RWPE2 (cell line): ENCODE data around the gene SIRPA.

Experiments
- ATAC-seq: fragments of 200-7000 bp; cut with Tn5 transposase; 3 replicates; pipeline ENCODE4 v1.9.1; 2021; ENCODE audit warnings: low read depth
- DNase-seq: peaks from one replicate; pipeline ENCODE4 v3.0.0-alpha.2; 2020; ENCODE audit warnings: low spot score
- H3K27ac ChIP-seq: fragments of 450-650 bp; 2 replicates; pipeline ENCODE4 v1.5.1; 2017; ENCODE audit warnings: mild to moderate bottlenecking; ENCODE audit not compliant: poor library complexity, severe bottlenecking
- H3K27me3 ChIP-seq: fragments of 250-450 bp; sonication (Bioruptor Pico); 2 replicates; pipeline ENCODE4 v1.5.1; 2021; ENCODE audit warnings: mild to moderate bottlenecking, moderate library complexity; ENCODE audit not compliant: insufficient read depth, poor library complexity, severe bottlenecking
- H3K36me3 ChIP-seq: fragments of 250-450 bp; sonication (Bioruptor Pico); 2 replicates; pipeline ENCODE4 v1.5.1; 2020; ENCODE audit warnings: low read depth, mild to moderate bottlenecking, moderate library complexity
- H3K4me1 ChIP-seq: fragments of 250-450 bp; sonication (Bioruptor Pico); 2 replicates; pipeline ENCODE4 v1.5.1; 2021; ENCODE audit warnings: mild to moderate bottlenecking, moderate library complexity; ENCODE audit not compliant: insufficient read depth, poor library complexity, severe bottlenecking
- H3K4me3 ChIP-seq: fragments of 250-450 bp; sonication (Bioruptor Pico); 2 replicates; pipeline ENCODE4 v1.5.1; 2021; ENCODE audit warnings: mild to moderate bottlenecking, moderate library complexity; ENCODE audit not compliant: severe bottlenecking
- H3K9me3 ChIP-seq: fragments of 250-450 bp; sonication (Bioruptor Pico); 2 replicates; pipeline ENCODE4 v1.5.1; 2021; ENCODE audit warnings: mild to moderate bottlenecking, moderate library complexity; ENCODE audit not compliant: severe bottlenecking
- TF ChIP-seq, protein P1 (sequence below): fragments of 450-650 bp; IDR thresholded peaks from one replicate; pipeline ENCODE4 v1.5.1; 2017; ENCODE audit warnings: mild to moderate bottlenecking, moderate library complexity; ENCODE audit not compliant: poor library complexity, severe bottlenecking

SIRPA gene

DNA sequence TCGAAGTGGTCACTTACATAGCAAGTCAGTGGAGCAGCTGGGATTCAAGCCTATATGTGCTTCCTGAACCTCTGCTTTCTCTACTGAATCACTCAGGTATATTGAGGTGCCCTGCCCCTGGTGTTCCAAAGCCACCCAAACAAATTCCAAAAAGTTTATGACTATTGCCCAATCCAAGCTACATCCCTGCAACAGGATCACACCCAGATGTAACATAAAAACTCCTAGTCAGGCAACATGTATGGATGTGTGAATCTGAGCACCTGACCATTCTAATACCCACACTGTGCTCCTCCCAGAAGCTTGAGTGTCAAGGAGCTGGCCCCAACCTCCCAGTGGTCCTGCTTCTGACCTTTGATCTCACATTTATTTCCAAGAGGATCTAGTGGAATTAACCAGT lies 39.5 kb upstream of the SIRPA start:
- Histone ChIP-seq H3K9me3 (no peaks in the 10 kb centered on the region), H3K4me3 (no peak overlapping the region), H3K36me3 (no peaks in the 10 kb centered on the region), H3K27me3 (no peaks in the 10 kb centered on the region), H3K4me1 (peaks cover 4% of the 10 kb centered on the region), H3K27ac (no peak overlapping the region)
- TF ChIP-seq, protein P1, sequence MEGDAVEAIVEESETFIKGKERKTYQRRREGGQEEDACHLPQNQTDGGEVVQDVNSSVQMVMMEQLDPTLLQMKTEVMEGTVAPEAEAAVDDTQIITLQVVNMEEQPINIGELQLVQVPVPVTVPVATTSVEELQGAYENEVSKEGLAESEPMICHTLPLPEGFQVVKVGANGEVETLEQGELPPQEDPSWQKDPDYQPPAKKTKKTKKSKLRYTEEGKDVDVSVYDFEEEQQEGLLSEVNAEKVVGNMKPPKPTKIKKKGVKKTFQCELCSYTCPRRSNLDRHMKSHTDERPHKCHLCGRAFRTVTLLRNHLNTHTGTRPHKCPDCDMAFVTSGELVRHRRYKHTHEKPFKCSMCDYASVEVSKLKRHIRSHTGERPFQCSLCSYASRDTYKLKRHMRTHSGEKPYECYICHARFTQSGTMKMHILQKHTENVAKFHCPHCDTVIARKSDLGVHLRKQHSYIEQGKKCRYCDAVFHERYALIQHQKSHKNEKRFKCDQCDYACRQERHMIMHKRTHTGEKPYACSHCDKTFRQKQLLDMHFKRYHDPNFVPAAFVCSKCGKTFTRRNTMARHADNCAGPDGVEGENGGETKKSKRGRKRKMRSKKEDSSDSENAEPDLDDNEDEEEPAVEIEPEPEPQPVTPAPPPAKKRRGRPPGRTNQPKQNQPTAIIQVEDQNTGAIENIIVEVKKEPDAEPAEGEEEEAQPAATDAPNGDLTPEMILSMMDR = no peak
- ATAC-seq (no peak), DNase-seq (no peak)

GRCh38 chr20:1856424-1856823 lies 38.8 kb upstream of the SIRPA start:
- TF ChIP-seq, protein P1 = no peak
- H3K27me3 ChIP-seq = no peaks in the 10 kb centered on the region
- peaks cover 4% of the 10 kb centered on the region for H3K4me1 ChIP-seq
- no peak overlapping the region for H3K27ac ChIP-seq
- H3K9me3 ChIP-seq = no peaks in the 10 kb centered on the region
- H3K36me3 ChIP-seq = no peaks in the 10 kb centered on the region
- DNase-seq (no peak), ATAC-seq (no peak)
- no peak overlapping the region for H3K4me3 ChIP-seq

GRCh38 chr20:1857466-1857865 lies 37.7 kb upstream of the SIRPA start:
- H3K9me3 ChIP-seq = no peaks in the 10 kb centered on the region
- ATAC-seq (no peak), DNase-seq (no peak)

GRCh38 chr20:1858871-1859270 lies 36.3 kb upstream of the SIRPA start:
- TF ChIP-seq, protein P1 = no peak
- peaks cover 4% of the 10 kb centered on the region for H3K4me1 ChIP-seq
- no peak for DNase-seq
- H3K27me3 ChIP-seq = no peaks in the 10 kb centered on the region
- no peak overlapping the region for H3K4me3 ChIP-seq
- ATAC-seq = no peak
- no peaks in the 10 kb centered on the region for H3K36me3 ChIP-seq
- no peak overlapping the region for H3K27ac ChIP-seq
- H3K9me3 ChIP-seq = no peaks in the 10 kb centered on the region

More at GRCh38 chr20:1857466-1857865, 37.7 kb upstream of the SIRPA start:
- TF ChIP-seq, protein P1 = no peak
- no peaks in the 10 kb centered on the region for H3K36me3 ChIP-seq
- peaks cover 4% of the 10 kb centered on the region for H3K4me1 ChIP-seq
- H3K27ac ChIP-seq = no peak overlapping the region
- no peaks in the 10 kb centered on the region for H3K27me3 ChIP-seq
- no peak overlapping the region for H3K4me3 ChIP-seq

DNA sequence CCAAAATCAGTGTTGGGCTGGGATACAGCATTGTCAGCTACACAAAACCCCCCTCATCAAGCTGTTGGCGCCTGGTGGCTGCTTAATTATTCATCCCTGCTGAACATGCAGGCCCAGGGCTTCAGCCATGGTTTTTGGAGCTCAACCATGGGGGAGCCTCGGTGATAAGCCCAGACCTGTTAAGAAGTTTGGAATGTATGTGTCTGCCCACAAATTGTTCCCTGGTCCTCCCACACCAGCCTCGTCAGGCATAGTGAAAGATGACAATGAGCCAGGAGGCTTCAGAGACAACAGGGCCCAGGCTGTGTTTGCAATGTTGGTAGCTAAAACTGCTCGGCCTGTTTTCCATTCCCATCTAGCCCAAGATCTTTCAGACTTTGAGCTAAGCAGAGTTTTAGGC lies 34.8 kb upstream of the SIRPA start:
- H3K9me3 ChIP-seq = no peaks in the 10 kb centered on the region
- no peaks in the 10 kb centered on the region for H3K27me3 ChIP-seq
- TF ChIP-seq, protein P1 = no peak
- peaks cover 4% of the 10 kb centered on the region for H3K4me1 ChIP-seq
- H3K27ac ChIP-seq = peak overlapping the region; percentile 16
- H3K4me3 ChIP-seq = no peak overlapping the region
- peak; percentile 73 for ATAC-seq
- no peak for DNase-seq
- no peaks in the 10 kb centered on the region for H3K36me3 ChIP-seq
